ENCODE results near the gene ELL3. TPM values are rescaled to one million over a fixed set of nuclear protein-coding genes. Genes with fewer than 3 reads are reported as not detected.

ELL3 gene
- total RNA-seq, 1 experiment from 2014 or later = 6.1 TPM

DNA sequence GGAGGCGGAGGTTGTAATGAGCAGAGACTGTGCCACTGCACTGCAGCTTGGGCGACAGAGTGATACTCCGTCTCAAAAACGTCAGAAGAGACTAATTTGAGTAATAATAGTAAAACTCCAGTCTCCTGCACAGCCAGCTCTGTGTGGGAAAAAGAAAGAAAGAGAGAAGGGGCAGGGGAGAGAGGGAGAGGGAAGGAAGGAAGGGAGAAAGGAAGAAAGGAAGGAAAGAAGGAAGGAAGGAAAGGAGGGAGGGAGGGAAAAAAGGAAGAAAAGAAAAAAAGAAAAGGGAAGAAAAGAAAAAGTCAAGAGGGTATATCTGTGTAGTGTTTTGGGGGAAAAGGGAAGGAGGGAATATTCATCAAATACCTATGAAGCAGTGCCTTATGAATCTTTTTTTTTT, 53.6 kb downstream of the ELL3 start:
- DNase-seq (ENCODE audit: low spot score) = no peak

Other genes starting within 250 kb of the ELL3 start
- 5.5 and 11.8 TPM in 2 replicates for gene PPIP5K1, start 186.8 kb downstream of the ELL3 start, total RNA-seq (2014; rRNA removed; shearing (Covaris generic))
- gene CKMT1B, start 182.9 kb downstream of the ELL3 start, total RNA-seq (2014; rRNA removed; shearing (Covaris generic)) = not detected in 2 replicates
- not detected in 2 replicates for gene STRC, start 158.2 kb downstream of the ELL3 start, total RNA-seq (2014; rRNA removed; shearing (Covaris generic))
- gene CATSPER2, start 128.1 kb downstream of the ELL3 start, total RNA-seq (2014; rRNA removed; shearing (Covaris generic)) = 0.47 and 0.60 TPM in 2 replicates
- not detected in 2 replicates for gene CKMT1A, start 83.1 kb downstream of the ELL3 start, total RNA-seq (2014; rRNA removed; shearing (Covaris generic))
- 187 and 217 TPM in 2 replicates for gene PDIA3, start 30.5 kb downstream of the ELL3 start, total RNA-seq (2014; rRNA removed; shearing (Covaris generic))
- 361 and 697 TPM in 2 replicates for gene SERF2, start 15.4 kb upstream of the ELL3 start, total RNA-seq (2014; rRNA removed; shearing (Covaris generic))
- not detected in 2 replicates for gene SERINC4, start 23.3 kb upstream of the ELL3 start, total RNA-seq (2014; rRNA removed; shearing (Covaris generic))
- gene HYPK, start 23.6 kb upstream of the ELL3 start, total RNA-seq (2014; rRNA removed; shearing (Covaris generic)) = 11.4 and 24.3 TPM in 2 replicates
- gene MFAP1, start 47.7 kb upstream of the ELL3 start, total RNA-seq (2014; rRNA removed; shearing (Covaris generic)) = 34.3 and 34.5 TPM in 2 replicates
- gene WDR76, start 50.0 kb upstream of the ELL3 start, total RNA-seq (2014; rRNA removed; shearing (Covaris generic)) = 36.0 and 51.1 TPM in 2 replicates